Fibroblast of skin of left quadriceps (primary cell): ENCODE measurements around the gene EYA2.
A peak's percentile ranks its signal among the peaks of the same experiment; 100 is the strongest.
"Not testable (repeated sequence)": the region's sequence is repeated elsewhere in the genome, so short reads cannot be mapped to it uniquely, and the experiment has no call there.

Experiments
- DNase-seq, 2 experiments: peaks; one replicate each; pipeline ENCODE4 v3.0.0-alpha.2; 2013; ENCODE audit warnings: low read depth in 2 of 2

The EYA2 gene

GRCh38 chr20:46932439-46932838 lies 37.8 kb downstream of the EYA2 start:
- not testable (repeated sequence) for DNase-seq

GRCh38 chr20:46933150-46933549 lies 38.5 kb downstream of the EYA2 start:
- no peak for DNase-seq

- no peak for DNase-seq
These were observed 40.2 kb downstream of the EYA2 start for GRCh38 chr20:46934746-46935287.

GRCh38 chr20:46935394-46936017 lies 40.9 kb downstream of the EYA2 start:
- no peak for DNase-seq

GRCh38 chr20:46936415-46937156 lies 41.9 kb downstream of the EYA2 start:
- no peak for DNase-seq

GRCh38 chr20:46937157-46937523 lies 42.5 kb downstream of the EYA2 start:
- DNase-seq: no peak

GRCh38 chr20:46937533-46938226 lies 43.0 kb downstream of the EYA2 start:
- no peak for DNase-seq

- DNase-seq: no peak
These were observed 43.8 kb downstream of the EYA2 start for GRCh38 chr20:46938434-46938833.

GRCh38 chr20:46939031-46939965 lies 44.7 kb downstream of the EYA2 start:
- DNase-seq: no peak

- DNase-seq: no peak
These were observed 46.0 kb downstream of the EYA2 start for GRCh38 chr20:46940616-46941015.

GRCh38 chr20:46941404-46941803 lies 46.8 kb downstream of the EYA2 start:
- DNase-seq: no peak

GRCh38 chr20:46943861-46944591 lies 49.4 kb downstream of the EYA2 start:
- DNase-seq: no peak

GRCh38 chr20:46945465-46945864 lies 50.8 kb downstream of the EYA2 start:
- no peak for DNase-seq

GRCh38 chr20:46946181-46946624 lies 51.6 kb downstream of the EYA2 start:
- no peak for DNase-seq

- DNase-seq: no peak
These were observed 52.2 kb downstream of the EYA2 start for GRCh38 chr20:46946796-46947195.

GRCh38 chr20:46948081-46948480 lies 53.4 kb downstream of the EYA2 start:
- no peak for DNase-seq

- no peak for DNase-seq
These were observed 56.8 kb downstream of the EYA2 start for GRCh38 chr20:46951405-46951804.

- no peak for DNase-seq
These were observed 57.3 kb downstream of the EYA2 start for GRCh38 chr20:46951840-46952497.

GRCh38 chr20:46953596-46953995 lies 59.0 kb downstream of the EYA2 start:
- no peak for DNase-seq

GRCh38 chr20:46954490-46955038 lies 59.9 kb downstream of the EYA2 start:
- peak; percentile 92 to 93 for DNase-seq
